HG03175 (cell line): ENCODE measurements around the gene IFNAR2.
"Not testable (repeated sequence)": the region's sequence is repeated elsewhere in the genome, so short reads cannot be mapped to it uniquely, and the experiment has no call there.

ENCODE experiments used
- ATAC-seq: cut with Tn5 transposase; IDR thresholded peaks from one replicate; pipeline ENCODE4 v1.9.1; 2021; ENCODE audit warnings: mild to moderate bottlenecking, moderate library complexity; ENCODE audit not compliant: unreplicated experiment

Gene IFNAR2

DNA sequence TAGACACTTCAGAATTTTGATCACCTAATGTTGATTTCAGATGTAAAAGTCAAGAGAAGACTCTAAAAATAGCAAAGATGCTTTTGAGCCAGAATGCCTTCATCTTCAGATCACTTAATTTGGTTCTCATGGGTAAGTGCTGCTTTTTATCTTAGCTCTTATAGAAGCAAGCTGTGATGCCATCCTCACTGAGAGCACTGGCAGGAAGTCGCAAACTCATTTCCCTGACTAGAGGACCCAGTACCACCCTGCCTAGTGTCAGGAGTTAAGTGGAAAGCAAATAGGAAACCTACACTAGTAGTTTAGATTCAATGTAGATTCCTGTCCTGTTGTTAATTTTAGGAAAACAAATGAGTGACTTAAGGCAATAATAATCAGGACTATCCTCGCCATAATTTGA, 12.1 kb downstream of the IFNAR2 start:
- no peak for ATAC-seq

- not testable (repeated sequence) for ATAC-seq
These were observed 13.1 kb downstream of the IFNAR2 start for GRCh38 chr21:33242846-33243245.

DNA sequence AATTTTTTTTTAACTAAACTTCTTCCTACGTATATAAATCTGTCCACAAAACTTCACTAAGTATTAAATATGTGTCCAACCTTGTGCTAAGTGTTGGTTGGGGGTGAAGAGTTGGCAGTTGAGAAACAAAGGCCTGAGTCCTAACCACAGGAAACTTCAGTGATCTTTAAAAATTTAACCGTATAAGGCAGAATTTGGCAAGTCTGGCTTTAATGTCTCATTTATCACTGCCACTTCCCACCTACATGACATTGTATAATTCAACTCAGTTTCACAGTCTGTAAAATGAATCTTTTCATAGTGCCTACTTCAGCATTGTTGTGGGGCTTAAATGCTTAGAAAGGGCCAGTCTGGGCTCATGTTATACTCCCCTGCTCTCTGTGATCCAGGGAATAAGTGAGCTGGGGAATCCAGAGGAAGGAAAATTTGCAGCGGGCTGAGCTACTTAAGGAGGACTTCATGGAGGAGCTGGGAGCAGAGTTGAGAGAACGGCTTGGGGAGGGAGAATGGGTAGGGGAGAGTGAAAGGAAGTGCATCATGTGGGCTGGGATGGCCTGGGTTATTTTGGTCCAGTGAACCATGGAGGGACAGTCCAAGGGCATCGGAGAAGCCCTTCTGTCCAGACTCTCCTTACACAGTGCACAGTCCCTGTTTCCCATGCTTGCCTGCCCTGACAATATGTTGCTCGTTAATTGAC, 14.5 kb downstream of the IFNAR2 start:
- no peak for ATAC-seq

GRCh38 chr21:33244779-33245105, 15.0 kb downstream of the IFNAR2 start:
- no peak for ATAC-seq

DNA sequence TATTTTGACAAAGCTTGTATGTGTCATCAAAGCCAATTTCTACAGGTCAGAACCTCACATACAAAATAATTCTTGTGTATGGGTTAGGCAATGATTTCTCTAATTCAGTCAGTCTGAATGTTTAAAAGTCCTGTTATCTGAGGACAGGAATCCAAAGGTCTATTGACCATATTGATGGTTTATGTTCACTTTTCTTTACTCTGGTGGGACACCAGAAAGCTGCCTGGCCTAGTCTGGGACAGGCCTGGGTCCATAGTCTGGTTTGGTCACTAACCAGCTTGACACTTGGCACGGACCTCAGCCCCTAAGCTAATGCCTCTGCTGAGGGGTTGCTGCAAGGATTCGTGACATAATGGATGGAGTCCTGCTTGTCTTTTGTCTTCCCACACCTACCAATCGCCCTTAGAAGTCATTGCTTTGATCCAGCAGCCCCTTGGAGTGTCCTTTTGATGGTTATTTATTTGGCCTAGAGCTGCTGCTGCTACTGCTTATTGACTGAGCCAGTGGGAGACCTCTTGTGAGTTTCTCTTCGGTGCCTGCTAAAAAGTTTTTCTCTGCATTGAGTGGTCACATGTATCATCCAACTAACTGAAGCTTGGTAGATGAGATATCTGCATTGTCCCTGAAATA, 15.7 kb downstream of the IFNAR2 start:
- no peak for ATAC-seq

DNA sequence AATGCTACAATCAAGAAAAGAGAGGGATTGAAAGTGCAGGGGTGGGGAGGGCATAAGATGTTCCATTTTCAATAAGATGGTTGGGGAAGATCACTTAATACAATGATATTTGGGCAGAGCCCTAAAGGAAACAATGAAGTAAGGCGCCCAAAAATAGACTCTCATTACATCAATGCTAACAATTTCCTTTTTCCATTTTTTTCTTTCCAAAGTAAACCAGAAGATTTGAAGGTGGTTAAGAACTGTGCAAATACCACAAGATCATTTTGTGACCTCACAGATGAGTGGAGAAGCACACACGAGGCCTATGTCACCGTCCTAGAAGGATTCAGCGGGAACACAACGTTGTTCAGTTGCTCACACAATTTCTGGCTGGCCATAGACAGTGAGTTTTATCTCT, 16.8 kb downstream of the IFNAR2 start:
- no peak for ATAC-seq

GRCh38 chr21:33246963-33247362, 17.2 kb downstream of the IFNAR2 start:
- no peak for ATAC-seq

DNA sequence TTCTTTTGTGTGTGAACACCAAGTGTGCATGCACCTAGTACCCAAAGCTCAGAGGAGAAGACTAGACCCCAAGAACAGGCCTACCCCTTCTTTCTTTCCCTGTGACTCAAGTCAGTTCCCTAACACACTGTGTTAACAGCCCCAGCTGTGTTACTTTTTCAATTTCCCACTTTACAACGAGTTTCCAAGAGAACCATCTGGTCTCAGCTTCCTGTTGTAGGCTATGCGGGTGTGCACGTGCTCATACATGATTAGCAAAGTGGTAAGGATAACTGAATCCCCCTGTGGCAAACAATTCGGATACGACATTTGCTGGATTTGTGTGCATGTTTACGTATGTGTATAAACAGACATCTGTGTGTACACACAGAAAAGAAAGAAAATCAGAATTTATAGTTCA, 17.9 kb downstream of the IFNAR2 start:
- ATAC-seq = no peak

GRCh38 chr21:33249331-33250002, 19.7 kb downstream of the IFNAR2 start:
- no peak for ATAC-seq

GRCh38 chr21:33251119-33251518, 21.4 kb downstream of the IFNAR2 start:
- ATAC-seq = no peak

GRCh38 chr21:33253382-33253781, 23.6 kb downstream of the IFNAR2 start:
- ATAC-seq = not testable (repeated sequence)

DNA sequence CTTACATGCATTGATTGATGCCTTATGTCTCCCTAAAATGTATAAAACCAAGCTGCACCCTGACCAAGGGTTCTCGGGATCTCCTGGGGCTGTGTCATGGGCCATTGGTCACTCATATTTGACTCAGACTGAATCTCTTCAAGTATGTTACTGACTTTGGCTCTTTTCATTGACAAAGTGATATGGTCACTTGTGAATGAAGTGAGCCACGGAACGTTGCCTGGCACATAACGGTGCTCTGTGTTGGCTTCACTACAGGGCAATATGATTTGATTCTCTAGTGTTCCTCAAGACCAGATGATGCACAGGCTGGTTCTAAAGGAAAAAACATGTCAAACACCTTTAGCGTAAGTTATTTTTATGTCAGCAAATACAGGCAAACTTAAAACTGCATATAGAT, 25.0 kb downstream of the IFNAR2 start:
- ATAC-seq = no peak

GRCh38 chr21:33255404-33255803, 25.7 kb downstream of the IFNAR2 start:
- no peak for ATAC-seq

DNA sequence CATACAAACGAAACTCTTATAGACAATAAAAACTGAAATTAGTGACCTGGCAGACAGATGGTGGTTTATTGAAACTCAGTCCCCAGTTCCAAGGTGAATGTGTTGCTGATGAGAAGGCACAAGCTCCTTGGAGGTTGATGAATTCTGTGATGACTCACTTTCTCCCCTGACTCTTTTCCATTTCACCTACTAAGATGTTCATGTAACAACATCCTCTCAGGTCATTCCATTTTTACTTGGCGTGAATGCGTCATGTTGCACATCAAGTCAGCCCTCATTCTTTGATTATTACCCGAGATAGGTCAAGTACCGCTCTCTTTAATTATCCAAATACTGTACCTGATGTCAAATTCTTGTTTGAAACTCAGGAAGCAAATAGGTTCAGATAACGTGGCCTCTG, 26.3 kb downstream of the IFNAR2 start:
- ATAC-seq = no peak

GRCh38 chr21:33257094-33257803, 27.5 kb downstream of the IFNAR2 start:
- no peak for ATAC-seq

GRCh38 chr21:33258475-33258874, 28.7 kb downstream of the IFNAR2 start:
- ATAC-seq = no peak

DNA sequence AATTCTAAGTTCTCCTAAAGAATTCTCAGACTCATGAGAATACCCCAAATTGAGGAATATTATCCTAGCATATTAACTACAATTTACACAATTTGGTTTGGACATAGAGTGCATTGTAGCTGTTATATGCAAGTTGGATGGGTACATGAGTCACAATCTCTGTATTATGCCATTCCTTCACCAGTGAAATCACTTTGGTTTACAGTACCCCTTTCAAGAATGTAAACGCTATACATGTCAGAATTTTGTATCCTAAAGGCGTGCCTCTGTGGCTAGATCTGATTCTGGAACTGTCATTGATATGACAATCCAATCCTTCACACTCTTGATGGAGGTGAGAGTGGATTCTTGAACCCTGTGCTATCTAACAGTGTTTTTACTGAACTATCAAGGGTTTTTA, 29.7 kb downstream of the IFNAR2 start:
- no peak for ATAC-seq

GRCh38 chr21:33259995-33260394, 30.3 kb downstream of the IFNAR2 start:
- no peak for ATAC-seq

- ATAC-seq = no peak
These were observed 31.9 kb downstream of the IFNAR2 start for GRCh38 chr21:33261635-33262034.

DNA sequence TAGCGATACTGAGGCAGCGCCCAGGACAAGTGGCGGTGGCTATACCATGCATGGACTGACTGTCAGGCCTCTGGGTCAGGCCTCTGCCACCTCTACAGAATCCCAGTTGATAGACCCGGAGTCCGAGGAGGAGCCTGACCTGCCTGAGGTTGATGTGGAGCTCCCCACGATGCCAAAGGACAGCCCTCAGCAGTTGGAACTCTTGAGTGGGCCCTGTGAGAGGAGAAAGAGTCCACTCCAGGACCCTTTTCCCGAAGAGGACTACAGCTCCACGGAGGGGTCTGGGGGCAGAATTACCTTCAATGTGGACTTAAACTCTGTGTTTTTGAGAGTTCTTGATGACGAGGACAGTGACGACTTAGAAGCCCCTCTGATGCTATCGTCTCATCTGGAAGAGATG, 33.2 kb downstream of the IFNAR2 start:
- ATAC-seq = no peak

DNA sequence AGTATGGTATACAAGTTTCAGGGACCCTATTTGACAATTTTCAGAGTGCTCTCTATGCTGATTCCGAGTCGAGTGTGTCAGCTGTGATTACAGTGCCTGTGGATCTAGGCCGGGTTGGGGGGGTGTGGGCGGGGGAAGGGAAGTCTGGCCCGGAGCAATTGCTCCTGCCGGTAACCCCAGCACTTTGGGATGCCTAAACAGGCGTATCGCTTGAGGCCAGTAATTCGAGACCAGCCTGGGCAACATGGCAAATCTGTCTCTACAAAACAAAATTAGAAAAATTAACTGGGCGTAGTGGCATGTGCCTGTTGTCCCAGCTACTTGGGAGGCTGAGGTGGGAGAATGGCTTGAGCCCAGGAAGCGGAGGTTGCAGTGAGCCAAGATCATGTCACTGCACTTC, 34.8 kb downstream of the IFNAR2 start:
- no peak for ATAC-seq

- ATAC-seq = peak; percentile 36
These were observed 35.9 kb downstream of the IFNAR2 start for GRCh38 chr21:33265664-33266049.
